HG03108 (cell line): Measurements from ENCODE around the gene FBXW4.

Experiments used
- ATAC-seq: cut with Tn5 transposase; IDR thresholded peaks from one replicate; pipeline ENCODE4 v1.9.1; 2021; ENCODE audit warnings: moderate library complexity; ENCODE audit not compliant: unreplicated experiment

FBXW4 gene

GRCh38 chr10:101569323-101569621, 125.7 kb downstream of the FBXW4 start:
- no peak for ATAC-seq

DNA sequence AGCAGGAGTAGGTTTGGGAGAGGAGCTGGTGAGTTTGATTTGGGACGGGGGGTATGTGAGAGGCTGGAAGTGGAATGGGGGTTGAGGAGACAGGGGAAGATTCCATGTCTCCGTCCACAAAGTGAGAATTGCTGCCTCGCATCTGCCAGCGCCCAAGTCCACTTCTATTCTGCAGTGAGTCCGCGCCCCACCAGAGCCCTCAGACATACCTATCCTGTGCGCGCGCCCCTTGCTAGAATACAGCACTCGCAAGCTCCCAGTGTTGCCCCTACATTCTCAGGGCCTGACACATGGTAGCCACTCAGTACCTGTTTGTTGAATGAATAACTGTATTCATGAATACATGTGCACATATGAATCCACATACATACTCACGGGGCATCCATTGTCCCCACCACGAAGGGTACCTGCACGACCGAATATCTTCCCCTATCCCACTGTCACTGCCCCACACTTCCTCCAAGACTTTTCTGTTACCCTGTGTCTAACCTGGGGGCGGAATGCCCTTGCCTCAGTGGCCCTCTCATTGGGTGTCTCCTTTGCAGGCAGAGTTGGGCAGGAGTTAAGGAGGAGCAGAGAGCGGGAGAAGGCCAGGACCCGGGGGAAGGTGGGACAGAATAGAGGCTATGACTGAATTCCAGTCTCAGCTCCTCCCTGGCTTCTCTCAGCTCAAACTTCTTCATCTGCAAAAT, 126.8 kb downstream of the FBXW4 start:
- no peak for ATAC-seq

DNA sequence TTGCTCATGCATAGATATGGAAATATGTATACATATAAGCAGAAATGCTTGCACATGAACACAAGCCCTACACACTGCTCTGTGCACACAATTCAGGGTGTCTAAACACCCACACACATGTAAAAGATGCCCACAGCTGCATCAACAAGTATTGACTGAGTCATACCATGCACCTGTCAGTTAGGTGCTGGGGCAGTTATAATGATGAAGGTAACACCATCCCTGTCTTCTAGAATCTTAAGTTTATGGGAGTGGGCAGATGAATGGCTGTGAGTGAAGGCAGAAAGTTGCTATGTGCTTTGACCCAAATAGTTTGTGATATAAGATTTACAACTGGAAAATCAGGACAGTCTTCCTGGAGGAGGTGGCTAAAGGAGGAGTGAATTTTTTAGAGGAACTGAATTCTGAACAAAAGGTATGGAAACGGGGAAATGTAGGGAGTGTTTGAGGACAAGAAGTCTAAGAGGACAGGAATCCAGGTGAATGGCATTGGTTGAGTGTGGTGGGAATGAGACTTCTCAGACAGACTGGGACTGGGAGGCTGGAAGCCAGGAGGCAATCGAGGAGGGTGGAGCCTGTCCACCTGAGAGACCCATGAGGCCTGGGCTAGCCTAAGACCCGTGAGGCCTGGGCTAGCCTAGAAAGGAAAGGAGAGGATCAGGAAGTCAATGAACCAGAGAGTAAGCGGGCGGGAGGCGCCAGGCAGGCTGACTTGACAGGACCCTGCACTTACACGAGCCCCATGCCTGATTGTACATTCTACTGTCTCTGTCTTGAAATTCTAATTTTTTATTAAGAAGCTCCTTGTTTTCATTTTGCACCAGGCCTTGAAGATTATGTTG, 127.6 kb downstream of the FBXW4 start:
- no peak for ATAC-seq

DNA sequence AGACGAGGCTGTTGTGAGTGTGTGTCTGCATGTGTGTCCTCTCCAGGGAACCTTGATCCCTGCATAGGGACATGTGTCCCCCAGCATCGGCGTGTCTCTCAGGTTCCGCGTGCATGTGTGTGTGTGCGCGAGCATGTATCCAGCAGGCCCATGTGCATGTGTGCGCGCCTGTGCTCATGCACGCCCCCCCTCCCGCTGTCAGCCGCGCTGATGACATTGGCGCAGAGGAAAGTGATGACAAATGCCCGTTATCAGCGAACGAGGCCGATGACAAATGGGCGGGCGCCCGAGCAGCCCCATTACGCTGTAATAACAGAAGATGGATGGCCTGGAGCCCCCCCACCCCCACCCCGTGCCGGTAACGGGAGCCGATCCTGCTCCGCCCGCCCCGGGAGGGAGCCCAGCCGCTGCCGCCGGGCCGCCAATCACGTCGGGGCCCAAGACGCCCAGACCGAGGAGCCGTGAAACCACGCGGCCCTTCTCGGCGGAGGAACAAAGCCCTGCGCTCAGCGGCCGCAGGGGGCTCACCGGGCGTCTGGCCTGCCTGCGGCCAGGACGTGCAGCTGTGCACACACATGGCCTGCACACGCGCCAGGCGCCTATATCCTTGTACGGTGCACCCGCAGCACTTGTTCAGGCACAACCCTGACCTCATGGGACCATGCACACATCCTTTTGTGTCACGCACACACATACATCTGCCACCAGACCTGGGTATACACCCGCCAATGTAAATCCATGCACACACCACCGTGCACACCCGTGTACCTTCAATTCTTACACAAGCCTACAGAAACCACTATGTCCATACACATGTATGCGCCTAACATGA, 128.4 kb downstream of the FBXW4 start:
- ATAC-seq = no peak

- ATAC-seq = no peak
Observed at GRCh38 chr10:101565936-101566332, 129.0 kb downstream of the FBXW4 start.

DNA sequence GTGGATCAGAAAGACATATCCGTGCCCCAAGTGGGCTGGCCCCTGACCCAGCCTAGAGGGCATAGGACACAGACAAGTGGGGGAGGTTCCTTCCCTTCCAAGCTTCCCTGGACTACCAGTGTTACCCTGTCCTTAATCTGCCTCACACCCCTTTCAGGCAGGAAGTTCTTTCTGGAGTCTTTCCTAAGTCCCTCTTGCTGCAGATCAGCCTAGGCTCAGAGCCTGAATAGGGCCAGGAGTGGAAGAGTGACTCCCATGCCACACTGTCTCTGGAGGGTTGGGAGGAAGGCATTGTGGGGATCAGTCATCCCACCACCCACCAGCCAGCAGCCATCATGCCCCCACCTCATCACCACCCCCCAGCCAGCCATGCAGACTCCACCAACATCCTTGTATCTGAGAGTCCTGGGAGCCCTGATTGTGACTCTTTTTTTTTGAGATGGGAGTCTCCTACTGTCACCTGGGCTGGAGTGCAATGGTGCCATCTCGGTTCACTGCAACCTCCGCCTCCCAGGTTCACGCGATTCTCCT, 129.5 kb downstream of the FBXW4 start:
- no peak for ATAC-seq

DNA sequence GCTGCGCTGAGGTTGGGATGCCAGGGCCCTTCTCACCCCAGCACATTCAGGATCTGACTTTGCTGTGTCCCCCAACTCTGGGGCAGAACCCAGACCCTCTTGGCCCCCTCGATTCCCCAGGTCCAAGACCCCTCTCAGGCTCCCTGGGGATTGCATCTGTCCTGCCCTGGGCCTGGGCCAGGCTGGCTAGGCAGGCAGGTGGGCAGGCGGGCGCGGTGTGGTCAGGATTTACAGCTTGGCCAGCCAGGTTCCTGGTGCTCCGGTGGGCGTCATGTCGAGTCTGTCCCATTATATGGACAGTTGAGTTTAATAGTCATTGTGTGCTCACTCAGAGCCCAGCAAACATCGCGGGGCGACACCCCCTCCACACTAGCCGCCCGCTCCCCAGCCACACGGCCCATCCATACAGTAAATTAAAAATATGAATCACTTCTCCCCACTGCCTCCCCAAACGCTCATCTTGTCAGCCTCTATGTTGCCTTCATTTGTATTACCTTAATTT, 130.4 kb downstream of the FBXW4 start:
- no peak for ATAC-seq

- no peak for ATAC-seq
Observed at GRCh38 chr10:101563497-101564040, 131.4 kb downstream of the FBXW4 start.

DNA sequence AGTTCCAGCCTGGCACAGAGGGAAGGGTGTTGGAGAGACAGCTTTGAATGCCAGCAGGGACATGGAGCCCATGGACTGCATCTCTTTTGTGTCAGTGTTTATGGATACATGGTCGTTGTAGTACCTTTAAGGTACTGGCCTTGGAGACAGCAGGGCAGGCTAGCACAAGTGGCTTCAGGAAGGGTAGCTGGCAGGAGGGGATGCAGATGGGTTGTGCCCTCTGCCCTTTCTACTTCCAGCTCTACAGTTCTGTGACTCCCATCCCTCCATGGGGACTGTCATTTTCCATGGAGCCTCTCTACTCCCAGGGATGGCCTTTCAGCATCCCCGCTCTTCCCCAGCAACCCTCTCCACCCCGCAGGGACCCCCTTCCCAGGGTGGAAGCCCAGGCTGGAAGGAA, 132.0 kb downstream of the FBXW4 start:
- ATAC-seq = no peak

- no peak for ATAC-seq
Observed at GRCh38 chr10:101562231-101562630, 132.7 kb downstream of the FBXW4 start.

- ATAC-seq = no peak
Observed at GRCh38 chr10:101561068-101561915, 133.7 kb downstream of the FBXW4 start.
